ENCODE results near the gene MRPS35.

GRCh38 chr12:27672051-27672450 lies 38.6 kb upstream of the MRPS35 start:
- no peak for TF ChIP-seq CTCF (tag by site-specific recombination; IDR thresholded peaks at IDR 0.05)
- no peak for TF ChIP-seq ZBTB21 (tag by site-specific recombination; IDR thresholded peaks at IDR 0.05)
- TF ChIP-seq ZNF239 (tag by site-specific recombination; IDR thresholded peaks at IDR 0.05), result no peak
- TF ChIP-seq ZNF510 (tag by site-specific recombination; IDR thresholded peaks at IDR 0.05; ENCODE audit: insufficient replicate concordance), result no peak
- no peak for TF ChIP-seq ZNF571 (tag by site-specific recombination; IDR thresholded peaks at IDR 0.05)

Measured in HEK293 (cell line).